Loucy (cell line): Measurements from ENCODE around the gene RNFT2.

Experiments used
- H2AFZ ChIP-seq: fragments of 200-600 bp; sonication (generic); 2 replicates; pipeline ENCODE4 v1.6.0; 2016; ENCODE audit warnings: antibody characterized with exemption, mild to moderate bottlenecking, low read length, moderate library complexity
- H3F3A ChIP-seq: fragments of 200-600 bp; 2 replicates; pipeline ENCODE4 v1.6.0; 2016; ENCODE audit warnings: antibody characterized with exemption, low read depth, mild to moderate bottlenecking
- H3K27me3 ChIP-seq: fragments of 200-600 bp; sonication (generic); 2 replicates; pipeline ENCODE4 v1.6.1; 2014; ENCODE audit warnings: low read length, mild to moderate bottlenecking; ENCODE audit not compliant: insufficient read depth, poor library complexity, severe bottlenecking
- H3K36me3 ChIP-seq: fragments of 200-600 bp; sonication (generic); 2 replicates; pipeline ENCODE4 v1.6.1; 2016; ENCODE audit warnings: low read length; ENCODE audit not compliant: insufficient read depth
- H3K4me1 ChIP-seq: fragments of 200-600 bp; sonication (generic); 2 replicates; pipeline ENCODE4 v1.5.1; 2014; ENCODE audit warnings: low read length, mild to moderate bottlenecking; ENCODE audit not compliant: insufficient read depth, poor library complexity, severe bottlenecking
- H3K4me2 ChIP-seq: fragments of 200-600 bp; sonication (generic); 2 replicates; pipeline ENCODE4 v1.6.0; 2014; ENCODE audit warnings: antibody characterized with exemption, low read length, low read depth, mild to moderate bottlenecking; ENCODE audit not compliant: poor library complexity, severe bottlenecking
- H3K4me3 ChIP-seq: fragments of 200-600 bp; sonication (generic); 2 replicates; pipeline ENCODE4 v1.5.1; 2014; ENCODE audit warnings: low read length, mild to moderate bottlenecking, mixed read lengths; ENCODE audit not compliant: poor library complexity, severe bottlenecking
- H3K79me2 ChIP-seq: fragments of 200-600 bp; sonication (generic); 2 replicates; pipeline ENCODE4 v1.6.1; 2014; ENCODE audit warnings: low read length; ENCODE audit not compliant: insufficient read depth
- H3K9ac ChIP-seq: fragments of 200-600 bp; sonication (generic); 2 replicates; pipeline ENCODE4 v1.6.0; 2014; ENCODE audit warnings: mild to moderate bottlenecking, low read depth, low read length, moderate library complexity; ENCODE audit not compliant: poor library complexity, severe bottlenecking
- H3K9me2 ChIP-seq: fragments of 200-600 bp; sonication (generic); replicated peaks from 2 replicates; pipeline ENCODE4 v1.6.1; 2016; ENCODE audit warnings: low read depth, low read length, mixed read lengths
- H3K9me3 ChIP-seq: fragments of 200-600 bp; sonication (generic); 2 replicates; pipeline ENCODE4 v1.6.1; 2014; ENCODE audit warnings: mild to moderate bottlenecking, antibody characterized with exemption, low read length, low read depth; ENCODE audit not compliant: insufficient read depth
- H4K20me1 ChIP-seq: fragments of 200-600 bp; sonication (generic); 2 replicates; pipeline ENCODE4 v1.6.0; 2014; ENCODE audit warnings: antibody characterized with exemption, low read length, mild to moderate bottlenecking; ENCODE audit not compliant: insufficient read depth, poor library complexity, severe bottlenecking
- EZH2phosphoT487 ChIP-seq: fragments of 200-600 bp; IDR thresholded peaks from 2 replicates; pipeline ENCODE4 v1.6.1; 2018; ENCODE audit warnings: antibody characterized with exemption, mild to moderate bottlenecking, moderate library complexity, borderline replicate concordance
- TF ChIP-seq, protein P1 (sequence below): fragments of 200-600 bp; sonication (generic); conservative IDR thresholded peaks from 2 replicates; pipeline ENCODE4 v1.5.1; 2014; ENCODE audit warnings: mild to moderate bottlenecking, antibody characterized with exemption, low read length

The RNFT2 gene

DNA sequence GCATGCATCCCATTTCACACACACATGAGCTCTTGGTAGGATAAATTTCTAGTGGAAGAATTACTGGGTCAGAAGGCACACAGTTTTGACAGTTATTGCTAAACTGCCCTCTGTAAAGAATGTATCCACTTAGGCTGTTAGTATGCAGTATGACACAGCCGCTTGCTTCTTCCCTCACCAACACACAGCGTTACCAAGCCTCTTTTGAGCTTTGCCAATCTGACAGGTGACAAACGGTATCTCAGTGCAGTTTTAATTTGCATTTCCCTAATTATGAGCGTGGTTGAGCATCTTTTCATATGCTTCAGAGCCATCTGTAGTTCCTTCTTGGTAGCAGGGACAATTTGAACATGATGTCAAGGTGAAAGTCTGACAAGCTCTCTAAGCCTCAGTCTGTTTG, 100.2 kb downstream of the RNFT2 start:
- H3K27me3 ChIP-seq = no peaks in the 10 kb centered on the region
- H3K79me2 ChIP-seq = no peaks in the 10 kb centered on the region
- TF ChIP-seq, protein P1, sequence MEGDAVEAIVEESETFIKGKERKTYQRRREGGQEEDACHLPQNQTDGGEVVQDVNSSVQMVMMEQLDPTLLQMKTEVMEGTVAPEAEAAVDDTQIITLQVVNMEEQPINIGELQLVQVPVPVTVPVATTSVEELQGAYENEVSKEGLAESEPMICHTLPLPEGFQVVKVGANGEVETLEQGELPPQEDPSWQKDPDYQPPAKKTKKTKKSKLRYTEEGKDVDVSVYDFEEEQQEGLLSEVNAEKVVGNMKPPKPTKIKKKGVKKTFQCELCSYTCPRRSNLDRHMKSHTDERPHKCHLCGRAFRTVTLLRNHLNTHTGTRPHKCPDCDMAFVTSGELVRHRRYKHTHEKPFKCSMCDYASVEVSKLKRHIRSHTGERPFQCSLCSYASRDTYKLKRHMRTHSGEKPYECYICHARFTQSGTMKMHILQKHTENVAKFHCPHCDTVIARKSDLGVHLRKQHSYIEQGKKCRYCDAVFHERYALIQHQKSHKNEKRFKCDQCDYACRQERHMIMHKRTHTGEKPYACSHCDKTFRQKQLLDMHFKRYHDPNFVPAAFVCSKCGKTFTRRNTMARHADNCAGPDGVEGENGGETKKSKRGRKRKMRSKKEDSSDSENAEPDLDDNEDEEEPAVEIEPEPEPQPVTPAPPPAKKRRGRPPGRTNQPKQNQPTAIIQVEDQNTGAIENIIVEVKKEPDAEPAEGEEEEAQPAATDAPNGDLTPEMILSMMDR = no peak
- TF ChIP-seq EZH2phosphoT487 = no peak
- H3K4me2 ChIP-seq = no peak overlapping the region
- H3K9me3 ChIP-seq = no peaks in the 10 kb centered on the region
- no peaks in the 10 kb centered on the region; the same call in 1 of the 2 replicates for H3K36me3 ChIP-seq
- no peaks in the 10 kb centered on the region for H4K20me1 ChIP-seq
- no peaks in the 10 kb centered on the region for H3K9me2 ChIP-seq
- H2AFZ ChIP-seq = no peak overlapping the region
- H3K4me1 ChIP-seq = no peaks in the 10 kb centered on the region
- no peak overlapping the region for H3K9ac ChIP-seq
- no peak overlapping the region for H3K4me3 ChIP-seq
- H3F3A ChIP-seq = no peaks in the 10 kb centered on the region

DNA sequence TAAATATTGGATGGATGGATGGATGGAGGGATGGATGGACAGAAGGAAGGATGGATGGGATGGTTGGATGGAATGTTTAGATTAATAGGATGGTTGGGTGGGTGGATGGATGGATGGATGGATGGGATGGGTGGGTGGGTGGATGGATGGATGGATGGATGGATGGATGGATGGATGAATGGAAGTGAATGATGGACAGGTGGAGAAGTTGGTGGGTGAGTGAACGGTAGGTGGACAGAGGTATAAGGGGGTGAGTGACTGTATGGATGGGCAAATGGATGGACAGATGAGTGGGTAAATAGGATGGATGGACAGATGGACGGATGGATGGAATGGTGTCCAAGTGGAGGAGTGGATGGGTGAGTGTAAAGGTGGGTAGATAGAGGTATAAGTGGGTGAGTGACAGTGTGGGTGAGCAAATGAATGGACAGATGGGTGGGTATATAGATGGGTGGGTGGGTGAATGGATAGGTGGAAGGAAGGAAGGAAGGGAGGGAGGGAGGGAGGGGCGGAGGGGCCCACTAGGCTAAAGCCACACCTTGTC, 101.2 kb downstream of the RNFT2 start:
- TF ChIP-seq EZH2phosphoT487 = no peak
- TF ChIP-seq, protein P1 = no peak
- no peak overlapping the region for H3K4me3 ChIP-seq
- H3K27me3 ChIP-seq = no peaks in the 10 kb centered on the region
- no peak overlapping the region for H2AFZ ChIP-seq
- H3K79me2 ChIP-seq = no peaks in the 10 kb centered on the region
- no peaks in the 10 kb centered on the region for H4K20me1 ChIP-seq
- no peaks in the 10 kb centered on the region for H3K9me3 ChIP-seq
- no peak overlapping the region for H3K9ac ChIP-seq
- H3F3A ChIP-seq = no peaks in the 10 kb centered on the region
- no peak overlapping the region for H3K4me2 ChIP-seq
- no peaks in the 10 kb centered on the region for H3K4me1 ChIP-seq
- H3K36me3 ChIP-seq = no peaks in the 10 kb centered on the region; the same call in 1 of the 2 replicates
- H3K9me2 ChIP-seq = no peaks in the 10 kb centered on the region

DNA sequence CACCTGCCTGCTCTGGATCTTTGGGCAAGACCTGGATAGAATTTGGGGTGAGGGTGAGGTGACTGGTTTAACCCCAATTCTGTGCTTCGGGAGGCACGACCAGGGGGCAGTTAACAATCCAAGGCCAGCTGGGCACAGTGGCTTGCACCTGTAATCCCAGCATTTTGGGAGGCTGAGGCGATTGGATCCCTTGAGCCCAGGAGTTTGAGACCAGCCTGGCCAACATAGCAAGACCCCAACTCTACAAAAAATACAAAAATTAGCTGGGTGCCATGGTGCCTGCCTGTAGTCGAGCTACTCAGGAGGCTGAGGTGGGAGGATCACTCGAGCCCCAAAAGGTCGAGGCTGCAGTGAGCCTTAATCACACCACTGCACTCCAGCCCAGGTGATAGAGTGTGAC, 105.0 kb downstream of the RNFT2 start:
- TF ChIP-seq EZH2phosphoT487 = no peak
- TF ChIP-seq, protein P1 = no peak
- Histone ChIP-seq H3K4me3 (no peak overlapping the region), H2AFZ (no peak overlapping the region), H3K9me3 (no peaks in the 10 kb centered on the region), H4K20me1 (no peaks in the 10 kb centered on the region), H3K27me3 (no peaks in the 10 kb centered on the region), H3K4me2 (no peak overlapping the region), H3K9me2 (no peaks in the 10 kb centered on the region), H3K36me3 (no peaks in the 10 kb centered on the region), H3K9ac (no peak overlapping the region), H3K4me1 (no peaks in the 10 kb centered on the region), H3F3A (no peaks in the 10 kb centered on the region), H3K79me2 (no peaks in the 10 kb centered on the region)
